ENCODE results near the gene CSPG4.
A peak's percentile ranks its signal among the peaks of the same experiment; 100 is the strongest.
"Not testable (repeated sequence)": the region's sequence is repeated elsewhere in the genome, so short reads cannot be mapped to it uniquely, and the experiment has no call there.

Gene CSPG4

DNA sequence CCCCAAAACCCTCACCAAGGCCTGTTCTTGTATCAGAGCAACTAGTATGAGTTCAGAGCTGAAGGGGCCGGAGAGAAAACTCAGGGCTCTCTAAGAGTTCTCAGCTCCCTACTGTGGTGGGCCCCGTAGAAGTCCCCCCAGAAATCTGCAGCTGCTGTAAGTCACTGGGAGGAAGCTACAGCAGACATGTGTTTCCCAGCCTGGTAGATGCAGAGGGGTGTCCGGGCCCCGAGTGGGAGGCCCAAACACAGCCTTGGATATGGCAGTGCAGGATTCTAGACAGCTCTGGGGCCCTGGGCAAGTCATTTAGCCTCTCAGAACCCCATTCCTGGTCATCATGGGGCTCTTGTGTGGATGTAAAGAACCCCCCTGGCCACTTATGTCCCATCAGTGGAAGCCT, 39.2 kb upstream of the CSPG4 start:
- H3K4me1 ChIP-seq (ENCODE audit: control insufficient read depth, low read depth, low read length) = no peaks in the 10 kb centered on the region
- H3K9me3 ChIP-seq (ENCODE audit: control insufficient read depth, low read depth, low read length) = no peaks in the 10 kb centered on the region
- H3K27ac ChIP-seq (ENCODE audit: low read length) = no peak overlapping the region
- no peak overlapping the region for H3K4me3 ChIP-seq (ENCODE audit: low read length)
- H3K36me3 ChIP-seq (ENCODE audit: control insufficient read depth, low read depth, low read length) = no peaks in the 10 kb centered on the region
- H3K27me3 ChIP-seq (ENCODE audit: control insufficient read depth, insufficient read depth, low read length) = no peaks in the 10 kb centered on the region
- H3K9ac ChIP-seq (ENCODE audit: low read length) = no peak overlapping the region

DNA sequence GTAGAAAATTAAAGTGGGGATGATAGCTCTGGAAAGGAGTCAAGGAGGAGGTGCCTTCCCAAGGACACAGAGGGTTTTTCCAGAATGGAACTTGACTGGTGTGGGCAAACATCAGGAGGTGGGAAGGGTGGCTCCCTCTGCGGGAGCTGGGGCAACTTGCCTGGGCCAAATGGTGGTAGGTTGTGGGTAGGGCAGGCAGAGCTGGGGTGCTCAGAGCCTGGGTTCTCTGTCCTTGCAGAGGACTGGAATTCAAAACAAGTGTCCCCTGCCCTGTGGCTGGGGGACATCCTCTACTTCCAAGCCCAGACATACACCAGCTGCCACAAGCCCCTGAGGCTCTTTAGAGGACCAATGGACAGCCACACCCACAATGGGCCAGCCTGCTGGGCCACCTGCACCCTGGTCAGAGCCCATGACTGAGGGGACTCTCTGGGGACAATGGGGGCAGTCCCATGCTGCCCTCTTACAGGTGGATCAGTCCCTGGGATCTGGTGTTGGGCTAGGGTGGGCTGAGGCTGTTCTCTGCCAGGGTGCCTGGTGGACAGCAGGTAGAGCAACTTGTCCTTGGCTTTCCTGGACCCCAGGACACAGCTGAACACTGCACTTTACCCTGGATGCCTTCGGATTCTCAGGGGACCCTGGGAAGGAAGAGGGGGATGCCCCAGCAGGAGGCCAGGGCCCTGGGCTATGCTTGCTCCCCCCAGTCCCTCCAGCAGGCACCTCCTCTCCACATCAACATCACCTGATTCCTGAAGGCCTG, 38.6 kb upstream of the CSPG4 start:
- H3K36me3 ChIP-seq (ENCODE audit: control insufficient read depth, low read depth, low read length) = no peaks in the 10 kb centered on the region
- H3K9ac ChIP-seq (ENCODE audit: low read length) = no peak overlapping the region
- no peaks in the 10 kb centered on the region for H3K9me3 ChIP-seq (ENCODE audit: control insufficient read depth, low read depth, low read length)
- H3K27ac ChIP-seq (ENCODE audit: low read length) = no peak overlapping the region
- H3K27me3 ChIP-seq (ENCODE audit: control insufficient read depth, insufficient read depth, low read length) = no peaks in the 10 kb centered on the region
- no peak overlapping the region for H3K4me3 ChIP-seq (ENCODE audit: low read length)
- no peaks in the 10 kb centered on the region for H3K4me1 ChIP-seq (ENCODE audit: control insufficient read depth, low read depth, low read length)

DNA sequence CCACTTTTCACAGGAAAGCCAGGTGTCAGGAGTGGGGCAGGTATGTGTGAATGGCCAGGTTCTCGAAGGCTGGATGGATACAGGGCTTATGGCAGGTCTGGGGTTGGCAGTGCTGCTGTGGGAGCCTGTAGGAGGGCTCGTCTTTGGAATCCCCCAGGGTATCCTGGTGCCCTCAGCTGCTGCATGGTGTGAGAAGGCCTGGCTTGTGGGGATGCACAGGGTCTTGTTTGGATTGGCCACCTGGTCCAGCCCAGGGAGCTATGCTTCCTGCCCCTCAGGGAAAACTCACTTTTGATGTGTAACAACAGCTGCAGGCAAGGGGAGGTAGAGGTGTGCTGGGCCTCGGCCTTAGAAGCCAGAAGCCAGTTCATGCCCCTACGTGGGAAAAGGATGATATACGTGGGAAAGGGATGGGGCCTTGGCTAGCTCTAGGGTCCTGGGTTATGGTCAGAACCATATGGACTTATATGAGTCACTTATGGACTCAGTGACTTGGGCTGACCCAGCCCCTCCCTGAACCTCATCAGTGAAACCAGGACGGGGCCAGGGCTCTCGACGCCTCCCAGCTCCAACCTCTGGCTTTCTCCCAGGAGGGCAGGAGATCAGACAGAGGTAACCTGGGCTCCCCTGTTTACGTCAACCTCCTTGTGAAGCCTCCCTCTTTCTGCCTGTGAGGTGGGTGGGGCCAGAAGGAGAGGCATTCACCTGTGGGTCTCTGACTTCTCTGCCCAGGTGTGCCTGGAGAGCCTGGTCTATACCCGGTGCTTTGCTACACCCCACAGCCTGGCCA, 37.8 kb upstream of the CSPG4 start:
- Histone ChIP-seq H3K27ac (ENCODE audit: low read length) (no peak overlapping the region), H3K36me3 (ENCODE audit: control insufficient read depth, low read depth, low read length) (no peaks in the 10 kb centered on the region), H3K9ac (ENCODE audit: low read length) (no peak overlapping the region), H3K9me3 (ENCODE audit: control insufficient read depth, low read depth, low read length) (no peaks in the 10 kb centered on the region), H3K4me1 (ENCODE audit: control insufficient read depth, low read depth, low read length) (no peaks in the 10 kb centered on the region), H3K27me3 (ENCODE audit: control insufficient read depth, insufficient read depth, low read length) (no peaks in the 10 kb centered on the region), H3K4me3 (ENCODE audit: low read length) (no peak overlapping the region)

DNA sequence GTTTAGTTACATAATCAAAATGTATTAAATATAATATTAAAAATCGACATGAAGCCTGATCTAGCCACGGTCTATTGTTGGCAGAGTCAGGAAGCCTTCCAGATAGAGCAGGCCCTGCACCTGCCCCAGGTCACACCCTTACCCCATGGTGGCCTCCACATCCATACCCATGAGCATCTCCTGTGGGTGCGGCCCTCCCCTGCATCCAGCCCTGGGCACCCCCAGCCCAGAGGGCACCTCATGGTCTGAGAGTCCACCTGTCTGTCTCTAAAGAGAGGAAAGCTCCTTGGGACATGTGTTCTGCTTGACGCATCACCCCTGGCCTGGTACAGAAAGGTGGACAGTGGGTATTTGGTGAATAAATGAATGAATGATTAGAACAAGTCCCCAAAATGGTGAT, 37.2 kb upstream of the CSPG4 start:
- Histone ChIP-seq H3K4me1 (ENCODE audit: control insufficient read depth, low read depth, low read length) (no peaks in the 10 kb centered on the region), H3K9ac (ENCODE audit: low read length) (no peak overlapping the region), H3K27me3 (ENCODE audit: control insufficient read depth, insufficient read depth, low read length) (no peaks in the 10 kb centered on the region), H3K4me3 (ENCODE audit: low read length) (no peak overlapping the region), H3K27ac (ENCODE audit: low read length) (no peak overlapping the region), H3K36me3 (ENCODE audit: control insufficient read depth, low read depth, low read length) (no peaks in the 10 kb centered on the region), H3K9me3 (ENCODE audit: control insufficient read depth, low read depth, low read length) (no peaks in the 10 kb centered on the region)

DNA sequence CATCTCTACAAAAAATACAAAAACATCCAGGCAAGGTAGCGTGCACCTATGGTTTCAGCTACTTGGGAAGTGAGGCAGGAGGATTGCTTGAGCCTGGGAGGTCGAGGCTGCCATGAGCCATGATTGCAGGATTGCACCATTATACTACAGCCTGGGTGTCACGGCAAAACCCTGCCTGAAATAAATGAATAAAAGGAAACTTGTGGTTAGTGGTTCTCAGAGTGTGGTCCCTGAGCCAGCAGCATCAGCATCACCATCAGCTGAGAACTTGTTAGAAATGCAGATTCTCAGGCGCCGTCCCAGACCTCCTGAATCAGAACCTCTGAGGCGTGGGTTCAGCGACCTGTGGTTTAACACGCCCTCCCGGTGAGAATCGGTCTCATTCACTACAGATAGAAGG, 36.2 kb upstream of the CSPG4 start:
- not testable (repeated sequence) for H3K27ac ChIP-seq (ENCODE audit: low read length); H3K9ac ChIP-seq (ENCODE audit: low read length); H3K9me3 ChIP-seq (ENCODE audit: control insufficient read depth, low read depth, low read length); H3K4me1 ChIP-seq (ENCODE audit: control insufficient read depth, low read depth, low read length); H3K27me3 ChIP-seq (ENCODE audit: control insufficient read depth, insufficient read depth, low read length); H3K4me3 ChIP-seq (ENCODE audit: low read length); H3K36me3 ChIP-seq (ENCODE audit: control insufficient read depth, low read depth, low read length)

DNA sequence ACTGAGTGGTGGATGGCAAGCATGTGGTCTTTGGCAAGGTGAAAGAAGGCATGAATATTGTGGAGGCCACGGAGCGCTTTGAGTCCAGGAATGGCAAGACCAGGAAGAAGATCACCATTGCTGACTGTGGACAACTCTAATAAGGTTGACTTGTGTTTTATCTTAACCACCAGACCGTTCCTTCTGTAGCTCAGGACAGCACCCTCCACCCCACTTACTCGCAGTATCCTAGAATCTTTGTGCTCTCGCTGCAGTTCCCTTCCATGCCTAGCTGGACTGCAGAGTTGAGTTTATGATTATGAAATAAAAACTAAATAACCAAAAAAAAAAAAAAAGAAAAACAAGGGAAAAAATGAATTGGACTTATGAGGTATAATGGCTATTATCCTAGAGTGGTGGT, 34.5 kb upstream of the CSPG4 start:
- H3K9me3 ChIP-seq (ENCODE audit: control insufficient read depth, low read depth, low read length); H3K27me3 ChIP-seq (ENCODE audit: control insufficient read depth, insufficient read depth, low read length); H3K36me3 ChIP-seq (ENCODE audit: control insufficient read depth, low read depth, low read length); H3K4me1 ChIP-seq (ENCODE audit: control insufficient read depth, low read depth, low read length); H3K4me3 ChIP-seq (ENCODE audit: low read length); H3K9ac ChIP-seq (ENCODE audit: low read length); H3K27ac ChIP-seq (ENCODE audit: low read length): not testable (repeated sequence)

DNA sequence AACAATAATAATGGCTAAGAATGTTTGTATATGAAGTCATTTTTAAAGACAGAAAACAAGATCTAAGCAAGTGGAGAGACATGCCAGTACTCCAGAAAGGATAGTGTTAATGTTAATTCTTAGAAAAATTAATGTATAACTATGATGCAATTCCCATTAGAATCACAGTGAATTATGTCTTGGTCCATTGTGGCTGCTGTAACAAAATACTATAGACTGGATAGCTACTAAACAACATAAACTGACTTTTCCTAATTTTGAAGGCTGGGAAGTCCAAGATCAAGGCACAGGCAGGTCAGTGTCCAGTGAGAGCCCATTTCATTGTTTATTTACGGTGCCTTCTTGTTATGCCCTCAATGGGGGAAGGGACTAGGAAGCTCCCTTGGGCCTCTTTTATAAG, 32.7 kb upstream of the CSPG4 start:
- Histone ChIP-seq H3K4me3 (ENCODE audit: low read length) (no peak overlapping the region), H3K27me3 (ENCODE audit: control insufficient read depth, insufficient read depth, low read length) (peaks cover 3% of the 10 kb centered on the region), H3K27ac (ENCODE audit: low read length) (no peak overlapping the region), H3K36me3 (ENCODE audit: control insufficient read depth, low read depth, low read length) (no peaks in the 10 kb centered on the region), H3K9me3 (ENCODE audit: control insufficient read depth, low read depth, low read length) (no peaks in the 10 kb centered on the region), H3K9ac (ENCODE audit: low read length) (no peak overlapping the region), H3K4me1 (ENCODE audit: control insufficient read depth, low read depth, low read length) (no peaks in the 10 kb centered on the region)

DNA sequence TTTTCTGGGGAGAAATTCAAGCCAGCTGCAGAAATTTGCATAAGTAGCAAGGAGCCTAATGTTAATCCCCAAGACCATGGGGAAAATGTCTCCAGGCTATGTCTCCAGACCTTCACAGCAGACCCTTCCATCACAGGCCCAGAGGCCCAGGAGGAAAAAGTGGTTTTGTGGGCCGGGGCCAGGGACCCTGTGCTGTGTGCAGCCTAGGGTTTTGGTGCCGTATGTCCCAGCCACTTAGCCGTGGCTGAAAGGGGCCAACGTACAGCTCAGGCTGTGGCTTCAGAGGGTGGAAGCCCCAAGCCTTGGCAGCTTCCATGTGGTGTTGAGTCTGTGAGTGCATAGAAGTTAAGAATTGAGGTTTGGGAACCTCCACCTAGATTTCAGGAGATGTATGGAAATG, 29.7 kb upstream of the CSPG4 start:
- H3K9me3 ChIP-seq (ENCODE audit: control insufficient read depth, low read depth, low read length); H3K9ac ChIP-seq (ENCODE audit: low read length); H3K27ac ChIP-seq (ENCODE audit: low read length); H3K4me1 ChIP-seq (ENCODE audit: control insufficient read depth, low read depth, low read length); H3K36me3 ChIP-seq (ENCODE audit: control insufficient read depth, low read depth, low read length); H3K4me3 ChIP-seq (ENCODE audit: low read length): not testable (repeated sequence)
- H3K27me3 ChIP-seq (ENCODE audit: control insufficient read depth, insufficient read depth, low read length) = peaks cover 18% of the 10 kb centered on the region

DNA sequence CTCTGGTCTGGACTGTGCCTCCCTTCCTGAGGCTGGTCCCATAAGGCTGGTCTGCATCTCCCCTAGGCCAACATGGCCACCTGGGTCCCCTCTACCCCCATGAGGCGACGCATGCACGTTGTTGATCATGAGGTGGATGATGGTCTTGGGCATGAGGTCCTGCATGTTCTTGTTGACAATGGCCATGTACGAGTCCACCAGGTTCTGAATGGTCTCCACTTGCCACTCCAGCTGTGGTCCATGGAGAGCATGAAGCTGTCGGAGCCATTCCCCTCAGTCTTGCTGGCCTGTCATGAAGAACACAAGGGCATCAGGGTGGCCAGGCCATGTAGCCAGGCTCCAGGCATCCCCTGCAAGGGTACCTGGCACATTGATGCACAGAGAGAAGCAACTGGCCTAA, 27.1 kb upstream of the CSPG4 start:
- H3K9me3 ChIP-seq (ENCODE audit: control insufficient read depth, low read depth, low read length) = no peaks in the 10 kb centered on the region
- peaks cover 18% of the 10 kb centered on the region for H3K27me3 ChIP-seq (ENCODE audit: control insufficient read depth, insufficient read depth, low read length)
- no peak overlapping the region for H3K9ac ChIP-seq (ENCODE audit: low read length)
- no peaks in the 10 kb centered on the region for H3K4me1 ChIP-seq (ENCODE audit: control insufficient read depth, low read depth, low read length)
- no peaks in the 10 kb centered on the region for H3K36me3 ChIP-seq (ENCODE audit: control insufficient read depth, low read depth, low read length)
- H3K4me3 ChIP-seq (ENCODE audit: low read length) = no peak overlapping the region
- no peak overlapping the region for H3K27ac ChIP-seq (ENCODE audit: low read length)

DNA sequence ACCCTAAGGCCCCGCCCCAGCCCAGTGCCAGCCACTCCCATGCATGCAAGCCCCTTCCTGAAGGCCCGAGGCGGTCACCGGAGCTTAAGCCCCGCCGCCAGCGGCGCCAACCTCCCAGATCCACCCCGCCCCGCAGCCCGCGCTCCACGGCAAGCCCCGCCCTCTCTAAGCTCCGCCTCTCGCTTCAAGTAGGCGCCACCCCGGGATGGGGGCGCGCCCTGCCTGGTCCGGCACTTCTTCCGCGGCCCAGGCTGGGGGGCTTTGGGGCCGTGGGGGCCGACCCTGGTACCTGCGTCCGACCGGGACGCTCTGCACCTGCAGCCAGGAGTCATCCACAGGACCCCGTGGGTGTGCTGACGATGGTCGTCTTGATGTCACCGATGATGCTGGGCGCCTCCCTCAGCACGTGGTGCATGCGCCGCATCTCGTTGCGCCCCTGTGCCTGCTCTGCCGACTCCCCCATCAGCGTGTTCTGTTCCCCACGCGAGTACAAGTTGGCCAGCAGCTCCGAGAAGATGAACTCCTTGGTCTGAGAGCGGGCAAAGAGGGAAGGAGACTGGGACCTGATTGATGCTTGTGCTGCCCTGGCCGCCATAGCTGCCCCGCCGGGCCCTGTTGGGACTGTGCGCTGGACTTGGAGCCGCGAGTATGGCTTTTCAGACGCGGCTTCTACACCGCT, 26.1 kb upstream of the CSPG4 start:
- Histone ChIP-seq H3K4me1 (ENCODE audit: control insufficient read depth, low read depth, low read length) (no peaks in the 10 kb centered on the region), H3K36me3 (ENCODE audit: control insufficient read depth, low read depth, low read length) (no peaks in the 10 kb centered on the region), H3K9ac (ENCODE audit: low read length) (no peak overlapping the region), H3K27ac (ENCODE audit: low read length) (no peak overlapping the region), H3K9me3 (ENCODE audit: control insufficient read depth, low read depth, low read length) (no peaks in the 10 kb centered on the region), H3K27me3 (ENCODE audit: control insufficient read depth, insufficient read depth, low read length) (peaks cover 18% of the 10 kb centered on the region), H3K4me3 (ENCODE audit: low read length) (peak overlapping the region; percentile 78)

DNA sequence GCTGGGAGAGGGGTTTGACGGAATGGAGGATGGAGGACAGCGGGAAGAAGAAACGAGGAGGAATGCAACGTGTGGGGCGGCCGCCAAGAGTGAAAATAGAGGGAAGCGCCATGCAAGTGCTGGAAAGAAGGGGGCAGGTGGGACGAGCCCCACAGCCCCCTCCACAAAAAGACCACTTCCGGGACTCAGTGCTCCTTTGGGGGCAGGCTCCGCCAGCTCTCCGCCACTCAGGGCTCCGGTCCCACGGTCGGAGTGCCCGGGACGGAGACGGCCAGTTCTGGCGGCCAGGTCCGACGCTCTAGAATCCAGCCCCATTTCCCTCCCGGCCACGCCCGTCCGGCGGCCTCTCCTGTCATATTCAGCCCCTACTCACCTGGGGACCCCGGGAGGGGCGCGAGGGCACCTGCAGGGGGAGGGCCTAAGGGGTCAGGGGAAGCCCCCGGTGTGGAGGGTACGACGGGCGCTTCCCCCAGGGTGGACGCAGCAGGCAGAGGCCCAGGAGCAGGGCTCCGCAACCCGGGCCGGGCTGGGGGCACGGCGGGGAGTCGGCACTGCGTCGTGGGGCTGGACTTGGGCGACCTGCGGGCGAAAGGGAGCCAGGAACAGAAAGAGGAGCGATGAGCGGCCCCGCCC, 25.5 kb upstream of the CSPG4 start:
- no peaks in the 10 kb centered on the region for H3K36me3 ChIP-seq (ENCODE audit: control insufficient read depth, low read depth, low read length)
- no peaks in the 10 kb centered on the region for H3K4me1 ChIP-seq (ENCODE audit: control insufficient read depth, low read depth, low read length)
- no peaks in the 10 kb centered on the region for H3K9me3 ChIP-seq (ENCODE audit: control insufficient read depth, low read depth, low read length)
- H3K9ac ChIP-seq (ENCODE audit: low read length) = no peak overlapping the region
- H3K4me3 ChIP-seq (ENCODE audit: low read length) = peak overlapping the region; percentile 78
- H3K27ac ChIP-seq (ENCODE audit: low read length) = no peak overlapping the region
- H3K27me3 ChIP-seq (ENCODE audit: control insufficient read depth, insufficient read depth, low read length) = peaks cover 18% of the 10 kb centered on the region

All from iPS-18a (cell line).